ENCODE data around the gene SLC28A3. TPM values are rescaled to one million over a fixed set of nuclear protein-coding genes. Genes with fewer than 3 reads are reported as not detected.

The SLC28A3 gene
- total and polyA plus RNA-seq, 2 experiments from 2014 or later, result not detected

- Histone ChIP-seq H3K79me2 (replicated peaks; ENCODE audit: insufficient read depth) (no peaks in the 10 kb centered on the region), H3K4me2 (no peak overlapping the region), H3K36me3 (ENCODE audit: insufficient read depth) (no peaks in the 10 kb centered on the region), H3K9me2 (ENCODE audit: insufficient read depth) (no peaks in the 10 kb centered on the region), H2AFZ (no peak overlapping the region), H3F3A (replicated peaks; ENCODE audit: low read depth) (no peaks in the 10 kb centered on the region), H4K20me1 (replicated peaks; ENCODE audit: insufficient read depth) (no peaks in the 10 kb centered on the region), H3K27me3 (ENCODE audit: insufficient read depth) (no peaks in the 10 kb centered on the region), H3K4me1 (ENCODE audit: insufficient read depth) (no peaks in the 10 kb centered on the region), H3K4me3 (no peak overlapping the region), H3K27ac (ENCODE audit: low read depth) (no peak overlapping the region)
- Mint-ChIP-seq H3K9me3 (no peaks in the 10 kb centered on the region), H3K4me3 (no peak overlapping the region), H3K4me1 (peaks cover 2% of the 10 kb centered on the region; the same call in 2 of the 3 replicates), H3K27me3 (ENCODE audit: insufficient read depth, low read depth, poor library complexity) (no peaks in the 10 kb centered on the region), H3K27ac (no peak overlapping the region), H3K36me3 (ENCODE audit: low read depth) (no peaks in the 10 kb centered on the region)
- ATAC-seq (no peak), DNase-seq (ENCODE audit: low spot score) (no peak)
- no peak for TF ChIP-seq ETS1 (IDR thresholded peaks at IDR 0.05)
- TF ChIP-seq ZNF462 (CRISPR knock-in tag; IDR thresholded peaks at IDR 0.05), result no peak
- TF ChIP-seq ZNF114 (CRISPR knock-in tag; IDR thresholded peaks at IDR 0.05), result no peak
- no peak for TF ChIP-seq NANOG (IDR thresholded peaks at IDR 0.05; ENCODE audit: borderline replicate concordance)
- no peak for TF ChIP-seq EZH2phosphoT487 (IDR thresholded peaks at IDR 0.05; ENCODE audit: unreplicated experiment)
- TF ChIP-seq ZNF331 (CRISPR knock-in tag; IDR thresholded peaks at IDR 0.05; ENCODE audit: low read depth), result no peak
- TF ChIP-seq JUNB (IDR thresholded peaks at IDR 0.05; ENCODE audit: unreplicated experiment), result no peak
- TF ChIP-seq, protein P1, sequence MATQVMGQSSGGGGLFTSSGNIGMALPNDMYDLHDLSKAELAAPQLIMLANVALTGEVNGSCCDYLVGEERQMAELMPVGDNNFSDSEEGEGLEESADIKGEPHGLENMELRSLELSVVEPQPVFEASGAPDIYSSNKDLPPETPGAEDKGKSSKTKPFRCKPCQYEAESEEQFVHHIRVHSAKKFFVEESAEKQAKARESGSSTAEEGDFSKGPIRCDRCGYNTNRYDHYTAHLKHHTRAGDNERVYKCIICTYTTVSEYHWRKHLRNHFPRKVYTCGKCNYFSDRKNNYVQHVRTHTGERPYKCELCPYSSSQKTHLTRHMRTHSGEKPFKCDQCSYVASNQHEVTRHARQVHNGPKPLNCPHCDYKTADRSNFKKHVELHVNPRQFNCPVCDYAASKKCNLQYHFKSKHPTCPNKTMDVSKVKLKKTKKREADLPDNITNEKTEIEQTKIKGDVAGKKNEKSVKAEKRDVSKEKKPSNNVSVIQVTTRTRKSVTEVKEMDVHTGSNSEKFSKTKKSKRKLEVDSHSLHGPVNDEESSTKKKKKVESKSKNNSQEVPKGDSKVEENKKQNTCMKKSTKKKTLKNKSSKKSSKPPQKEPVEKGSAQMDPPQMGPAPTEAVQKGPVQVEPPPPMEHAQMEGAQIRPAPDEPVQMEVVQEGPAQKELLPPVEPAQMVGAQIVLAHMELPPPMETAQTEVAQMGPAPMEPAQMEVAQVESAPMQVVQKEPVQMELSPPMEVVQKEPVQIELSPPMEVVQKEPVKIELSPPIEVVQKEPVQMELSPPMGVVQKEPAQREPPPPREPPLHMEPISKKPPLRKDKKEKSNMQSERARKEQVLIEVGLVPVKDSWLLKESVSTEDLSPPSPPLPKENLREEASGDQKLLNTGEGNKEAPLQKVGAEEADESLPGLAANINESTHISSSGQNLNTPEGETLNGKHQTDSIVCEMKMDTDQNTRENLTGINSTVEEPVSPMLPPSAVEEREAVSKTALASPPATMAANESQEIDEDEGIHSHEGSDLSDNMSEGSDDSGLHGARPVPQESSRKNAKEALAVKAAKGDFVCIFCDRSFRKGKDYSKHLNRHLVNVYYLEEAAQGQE (IDR thresholded peaks at IDR 0.05; ENCODE audit: unreplicated experiment), result no peak
- TF ChIP-seq STAT1 (IDR thresholded peaks at IDR 0.05; ENCODE audit: unreplicated experiment), result no peak
- no peak for TF ChIP-seq EZH2 (IDR thresholded peaks at IDR 0.05; ENCODE audit: low read depth, unreplicated experiment)
- TF ChIP-seq, protein P2, sequence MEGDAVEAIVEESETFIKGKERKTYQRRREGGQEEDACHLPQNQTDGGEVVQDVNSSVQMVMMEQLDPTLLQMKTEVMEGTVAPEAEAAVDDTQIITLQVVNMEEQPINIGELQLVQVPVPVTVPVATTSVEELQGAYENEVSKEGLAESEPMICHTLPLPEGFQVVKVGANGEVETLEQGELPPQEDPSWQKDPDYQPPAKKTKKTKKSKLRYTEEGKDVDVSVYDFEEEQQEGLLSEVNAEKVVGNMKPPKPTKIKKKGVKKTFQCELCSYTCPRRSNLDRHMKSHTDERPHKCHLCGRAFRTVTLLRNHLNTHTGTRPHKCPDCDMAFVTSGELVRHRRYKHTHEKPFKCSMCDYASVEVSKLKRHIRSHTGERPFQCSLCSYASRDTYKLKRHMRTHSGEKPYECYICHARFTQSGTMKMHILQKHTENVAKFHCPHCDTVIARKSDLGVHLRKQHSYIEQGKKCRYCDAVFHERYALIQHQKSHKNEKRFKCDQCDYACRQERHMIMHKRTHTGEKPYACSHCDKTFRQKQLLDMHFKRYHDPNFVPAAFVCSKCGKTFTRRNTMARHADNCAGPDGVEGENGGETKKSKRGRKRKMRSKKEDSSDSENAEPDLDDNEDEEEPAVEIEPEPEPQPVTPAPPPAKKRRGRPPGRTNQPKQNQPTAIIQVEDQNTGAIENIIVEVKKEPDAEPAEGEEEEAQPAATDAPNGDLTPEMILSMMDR (conservative IDR thresholded peaks at IDR 0.05; ENCODE audit: low read depth in 2 of 2), result no peak
- no peak for TF ChIP-seq CREB1 (CRISPR knock-in tag; IDR thresholded peaks at IDR 0.05; ENCODE audit: low read depth)
- TF ChIP-seq POLR2AphosphoS5 (IDR thresholded peaks at IDR 0.05; ENCODE audit: low read depth), result no peak
These were observed 76.1 kb downstream of the SLC28A3 start for GRCh38 chr9:84264307-84265029.

All from GM23338 (cell line).